ENCODE results near the gene HCST. TPM values are rescaled to one million over a fixed set of nuclear protein-coding genes. Genes with fewer than 3 reads are reported as not detected.

Gene HCST
- total RNA-seq, 4 donors from 2014 or later = 2.9 to 72.6 (median 4.7) TPM; not detected in 1

DNA sequence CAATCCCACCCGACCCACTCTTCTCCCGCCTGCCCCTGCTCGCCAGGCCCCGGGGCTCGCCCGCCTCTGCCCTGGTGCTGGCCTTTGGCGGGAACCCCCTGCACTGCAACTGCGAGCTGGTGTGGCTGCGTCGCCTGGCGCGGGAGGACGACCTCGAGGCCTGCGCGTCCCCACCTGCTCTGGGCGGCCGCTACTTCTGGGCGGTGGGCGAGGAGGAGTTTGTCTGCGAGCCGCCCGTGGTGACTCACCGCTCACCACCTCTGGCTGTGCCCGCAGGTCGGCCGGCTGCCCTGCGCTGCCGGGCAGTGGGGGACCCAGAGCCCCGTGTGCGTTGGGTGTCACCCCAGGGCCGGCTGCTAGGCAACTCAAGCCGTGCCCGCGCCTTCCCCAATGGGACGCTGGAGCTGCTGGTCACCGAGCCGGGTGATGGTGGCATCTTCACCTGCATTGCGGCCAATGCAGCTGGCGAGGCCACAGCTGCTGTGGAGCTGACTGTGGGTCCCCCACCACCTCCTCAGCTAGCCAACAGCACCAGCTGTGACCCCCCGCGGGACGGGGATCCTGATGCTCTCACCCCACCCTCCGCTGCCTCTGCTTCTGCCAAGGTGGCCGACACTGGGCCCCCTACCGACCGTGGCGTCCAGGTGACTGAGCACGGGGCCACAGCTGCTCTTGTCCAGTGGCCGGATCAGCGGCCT, 37.9 kb downstream of the HCST start:
- TF ChIP-seq, protein P1, sequence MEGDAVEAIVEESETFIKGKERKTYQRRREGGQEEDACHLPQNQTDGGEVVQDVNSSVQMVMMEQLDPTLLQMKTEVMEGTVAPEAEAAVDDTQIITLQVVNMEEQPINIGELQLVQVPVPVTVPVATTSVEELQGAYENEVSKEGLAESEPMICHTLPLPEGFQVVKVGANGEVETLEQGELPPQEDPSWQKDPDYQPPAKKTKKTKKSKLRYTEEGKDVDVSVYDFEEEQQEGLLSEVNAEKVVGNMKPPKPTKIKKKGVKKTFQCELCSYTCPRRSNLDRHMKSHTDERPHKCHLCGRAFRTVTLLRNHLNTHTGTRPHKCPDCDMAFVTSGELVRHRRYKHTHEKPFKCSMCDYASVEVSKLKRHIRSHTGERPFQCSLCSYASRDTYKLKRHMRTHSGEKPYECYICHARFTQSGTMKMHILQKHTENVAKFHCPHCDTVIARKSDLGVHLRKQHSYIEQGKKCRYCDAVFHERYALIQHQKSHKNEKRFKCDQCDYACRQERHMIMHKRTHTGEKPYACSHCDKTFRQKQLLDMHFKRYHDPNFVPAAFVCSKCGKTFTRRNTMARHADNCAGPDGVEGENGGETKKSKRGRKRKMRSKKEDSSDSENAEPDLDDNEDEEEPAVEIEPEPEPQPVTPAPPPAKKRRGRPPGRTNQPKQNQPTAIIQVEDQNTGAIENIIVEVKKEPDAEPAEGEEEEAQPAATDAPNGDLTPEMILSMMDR (IDR thresholded peaks at IDR 0.05; ENCODE audit: low read depth) = no peak

DNA sequence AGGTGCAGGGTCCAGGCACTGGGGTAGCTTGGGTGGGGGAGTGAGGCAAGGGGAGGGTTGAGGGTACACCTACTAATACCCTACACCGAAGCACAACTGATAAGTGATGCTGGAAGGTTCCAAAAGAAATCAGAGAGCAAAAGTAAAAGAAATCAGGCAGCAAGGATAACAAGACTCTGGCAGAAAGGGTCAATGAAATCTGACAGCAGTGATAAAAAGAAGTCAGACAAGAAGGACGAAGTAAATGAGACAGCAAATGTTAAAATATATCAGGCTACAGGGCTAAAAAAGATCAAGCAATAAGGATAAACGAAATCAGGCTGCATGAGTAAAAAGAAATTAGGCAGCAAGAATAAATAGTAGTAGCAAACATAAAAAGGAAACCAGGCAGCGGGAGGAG, 38.5 kb downstream of the HCST start:
- TF ChIP-seq, protein P1 (IDR thresholded peaks at IDR 0.05; ENCODE audit: low read depth) = no peak

DNA sequence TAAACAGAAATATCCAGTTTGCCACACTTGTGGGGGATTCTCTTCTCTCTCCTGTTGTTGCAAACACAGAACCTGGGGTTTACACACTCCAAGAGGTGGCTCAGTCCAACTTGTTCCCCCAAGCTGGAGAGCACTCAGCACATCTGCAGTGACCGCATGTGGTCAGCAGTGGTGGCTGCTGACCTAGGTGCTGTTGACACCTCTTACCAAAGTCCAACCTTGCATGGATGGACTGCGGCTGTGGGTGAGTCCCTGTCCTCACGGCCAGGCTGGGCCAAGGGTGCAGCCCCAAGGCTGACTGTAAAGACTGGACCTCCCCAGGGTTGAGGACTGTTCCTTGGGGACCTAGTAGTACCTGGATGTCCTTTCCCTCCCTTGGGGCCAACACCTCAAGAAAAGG, 39.9 kb downstream of the HCST start:
- TF ChIP-seq, protein P1 (IDR thresholded peaks at IDR 0.05; ENCODE audit: low read depth) = no peak

DNA sequence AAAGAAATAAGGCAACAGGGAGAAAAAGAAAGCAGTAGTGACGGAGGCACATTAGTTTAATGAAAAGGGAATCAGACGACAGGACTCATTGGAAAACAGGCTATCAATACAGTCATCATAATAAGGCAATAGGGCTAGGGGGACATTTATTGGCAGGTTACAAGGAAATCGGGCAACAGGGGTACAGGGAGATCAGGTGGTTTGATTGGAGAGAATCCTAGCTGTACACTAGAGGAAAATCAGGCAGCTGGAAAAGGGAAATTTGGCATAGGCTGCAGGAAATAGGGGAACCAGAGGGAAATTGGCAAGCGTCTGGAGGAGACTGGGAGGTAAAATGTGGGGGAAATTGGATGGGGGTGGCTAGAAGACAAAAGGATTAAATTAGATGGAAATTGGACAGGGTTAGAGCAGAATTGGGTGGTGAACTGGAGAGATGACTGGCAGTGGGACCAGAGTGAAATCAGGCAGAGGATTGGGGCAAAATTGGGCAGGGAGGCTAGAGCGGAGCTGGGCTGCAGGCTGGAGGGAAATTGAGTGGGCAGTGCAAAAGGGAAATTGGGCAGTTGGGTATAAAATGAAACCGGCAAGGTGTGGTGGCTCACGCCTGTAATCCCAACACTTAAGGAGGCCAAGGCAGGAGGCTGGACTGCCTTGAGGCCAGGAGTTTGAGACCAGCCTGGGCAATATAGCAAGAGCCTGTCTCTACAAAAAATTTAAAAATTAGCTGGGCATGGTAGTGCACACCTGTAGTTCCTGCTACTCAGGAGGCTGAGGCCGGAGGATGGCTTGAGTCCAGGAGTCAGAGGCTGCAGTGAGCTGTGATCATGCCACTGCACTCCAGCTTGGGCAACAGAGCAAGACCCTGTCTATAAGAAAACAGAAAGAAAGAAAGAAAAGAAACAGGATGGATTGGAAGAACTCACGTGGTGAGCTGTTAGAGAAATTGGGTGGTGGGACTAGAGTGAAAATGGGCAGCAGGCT, 41.3 kb downstream of the HCST start:
- TF ChIP-seq, protein P1 (IDR thresholded peaks at IDR 0.05; ENCODE audit: low read depth) = no peak

DNA sequence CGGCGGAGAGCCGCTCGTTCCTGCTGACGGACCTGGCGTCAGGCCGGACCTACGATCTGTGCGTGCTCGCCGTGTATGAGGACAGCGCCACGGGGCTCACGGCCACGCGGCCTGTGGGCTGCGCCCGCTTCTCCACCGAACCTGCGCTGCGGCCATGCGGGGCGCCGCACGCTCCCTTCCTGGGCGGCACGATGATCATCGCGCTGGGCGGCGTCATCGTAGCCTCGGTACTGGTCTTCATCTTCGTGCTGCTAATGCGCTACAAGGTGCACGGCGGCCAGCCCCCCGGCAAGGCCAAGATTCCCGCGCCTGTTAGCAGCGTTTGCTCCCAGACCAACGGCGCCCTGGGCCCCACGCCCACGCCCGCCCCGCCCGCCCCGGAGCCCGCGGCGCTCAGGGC, 42.2 kb downstream of the HCST start:
- TF ChIP-seq, protein P1 (IDR thresholded peaks at IDR 0.05; ENCODE audit: low read depth) = no peak

DNA sequence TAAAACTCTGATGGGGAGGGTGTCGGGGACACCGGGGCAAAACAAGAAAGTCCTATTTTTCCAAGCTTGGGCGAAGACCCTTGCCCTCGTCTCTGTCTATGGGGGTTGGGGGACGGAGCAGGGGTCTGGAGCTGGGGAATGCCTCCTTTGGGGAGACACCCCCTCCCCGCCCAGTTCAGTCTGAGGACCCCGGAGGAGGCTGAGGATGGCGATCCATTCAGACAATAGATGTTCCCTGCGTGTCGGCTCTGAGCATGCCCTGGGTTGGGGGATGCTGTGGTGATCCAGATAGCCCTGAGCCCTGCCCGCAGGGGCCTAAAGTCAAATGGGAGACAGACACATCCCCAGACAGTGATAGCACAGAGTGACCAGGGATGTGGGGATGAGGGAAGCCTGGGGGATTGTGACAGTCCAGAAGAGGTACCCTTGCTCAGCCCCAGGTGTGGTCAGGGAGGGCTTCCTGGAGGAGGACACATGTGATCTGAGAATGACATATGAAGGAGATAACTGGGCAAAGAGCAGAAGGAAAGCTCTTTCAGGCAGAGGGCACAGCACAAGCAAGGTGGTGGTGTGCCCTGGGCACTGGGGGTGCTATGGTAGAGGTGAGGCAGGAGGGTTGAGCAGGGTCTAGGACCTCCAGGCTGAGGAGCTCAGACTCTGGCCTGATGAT, 42.9 kb downstream of the HCST start:
- TF ChIP-seq, protein P1 (IDR thresholded peaks at IDR 0.05; ENCODE audit: low read depth) = no peak

DNA sequence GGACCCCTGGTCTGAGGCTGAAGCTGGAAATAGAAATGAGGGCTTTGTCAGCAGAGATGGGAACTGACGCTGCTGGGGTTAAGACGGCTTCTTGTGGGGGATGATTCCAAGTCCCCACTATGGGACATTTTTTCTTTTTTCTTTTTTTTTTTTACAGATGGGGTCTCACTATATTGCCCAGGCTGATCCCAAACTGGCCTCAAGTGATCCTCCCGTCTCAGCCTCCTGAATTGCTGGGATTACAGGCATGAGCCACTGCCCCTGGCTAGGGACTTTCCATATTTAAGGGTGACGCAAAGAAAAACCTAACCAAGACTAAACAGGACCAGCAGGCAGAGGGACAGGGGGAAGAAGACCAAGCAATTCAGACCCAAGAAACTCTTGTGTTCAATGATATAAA, 43.9 kb downstream of the HCST start:
- TF ChIP-seq, protein P1 (IDR thresholded peaks at IDR 0.05; ENCODE audit: low read depth) = no peak
